CD4-positive, alpha-beta T cell treated with Interleukin-15 for 4 hours (primary cell): ENCODE measurements around the gene SYNPO2.
A peak's percentile ranks its signal among the peaks of the same experiment; 100 is the strongest.
"Not testable (repeated sequence)": the region's sequence is repeated elsewhere in the genome, so short reads cannot be mapped to it uniquely, and the experiment has no call there.

ENCODE experiments used
- DNase-seq: peaks from one replicate; pipeline ENCODE4 v3.0.0-alpha.2; 2020; ENCODE audit warnings: low spot score

The SYNPO2 gene

GRCh38 chr4:118974758-118975157 is 86.1 kb downstream of the SYNPO2 start:
- DNase-seq = no peak

DNA sequence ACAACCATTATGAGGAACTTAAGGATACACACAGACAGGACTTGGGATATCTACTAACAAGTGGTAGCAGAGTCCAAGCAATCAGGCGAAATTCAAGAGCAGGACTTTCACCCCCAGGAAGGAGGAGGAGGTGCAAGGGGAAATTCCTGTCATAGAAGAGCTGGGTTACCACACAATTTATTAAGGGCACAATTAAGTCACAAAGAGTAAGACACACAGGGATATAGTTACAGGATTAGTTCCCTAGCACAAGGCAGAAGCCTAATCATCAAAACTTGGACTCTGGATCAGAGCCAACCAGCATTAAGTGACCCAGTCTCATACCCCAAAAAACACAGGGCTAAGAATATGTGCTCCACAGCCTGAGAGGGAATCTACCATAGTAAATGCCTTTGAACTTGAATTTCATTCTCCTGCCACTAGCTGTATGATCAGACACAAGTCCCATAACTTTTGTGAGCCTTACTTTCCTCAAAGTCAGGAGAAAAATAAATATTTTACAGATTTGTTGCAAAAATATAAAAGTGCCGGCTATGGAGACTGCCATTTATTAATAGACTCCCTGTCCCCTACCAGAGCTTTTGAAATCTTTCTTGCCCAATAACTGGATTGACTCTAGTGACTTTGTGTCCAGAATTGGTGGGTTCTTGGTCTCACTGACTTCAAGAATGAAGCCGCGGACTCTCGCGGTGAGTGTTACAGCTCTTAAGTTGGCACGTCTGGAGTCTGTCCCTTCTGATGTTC is 87.0 kb downstream of the SYNPO2 start:
- DNase-seq = no peak

GRCh38 chr4:118976193-118976560 is 87.5 kb downstream of the SYNPO2 start:
- DNase-seq = not testable (repeated sequence)

GRCh38 chr4:118977100-118977499 is 88.4 kb downstream of the SYNPO2 start:
- not testable (repeated sequence) for DNase-seq

GRCh38 chr4:118979712-118980111 is 91.1 kb downstream of the SYNPO2 start:
- DNase-seq = no peak

GRCh38 chr4:118981171-118981838 is 92.7 kb downstream of the SYNPO2 start:
- no peak for DNase-seq

GRCh38 chr4:118981839-118982381 is 93.3 kb downstream of the SYNPO2 start:
- peak; percentile 60 for DNase-seq

DNA sequence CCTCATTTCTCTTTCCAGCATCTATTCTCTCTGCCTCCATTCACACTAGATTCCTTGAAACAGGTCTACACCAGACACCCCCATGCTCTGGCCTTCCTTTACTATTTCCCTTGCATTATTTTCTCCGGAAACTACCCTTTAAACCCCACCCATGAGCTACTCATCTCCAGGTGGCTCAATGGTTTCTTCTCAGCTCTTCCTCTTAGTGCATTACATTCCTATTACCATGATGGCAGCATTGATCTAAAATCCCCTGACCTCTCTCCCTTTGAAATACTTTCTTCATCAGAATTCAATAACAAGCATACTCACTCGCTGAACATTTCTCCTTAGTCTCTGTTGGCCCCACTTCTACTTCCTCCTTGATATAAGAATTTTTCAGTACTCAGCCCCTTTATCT is 94.6 kb downstream of the SYNPO2 start:
- no peak for DNase-seq

- DNase-seq = no peak
These were observed 95.2 kb downstream of the SYNPO2 start for GRCh38 chr4:118983831-118984230.

DNA sequence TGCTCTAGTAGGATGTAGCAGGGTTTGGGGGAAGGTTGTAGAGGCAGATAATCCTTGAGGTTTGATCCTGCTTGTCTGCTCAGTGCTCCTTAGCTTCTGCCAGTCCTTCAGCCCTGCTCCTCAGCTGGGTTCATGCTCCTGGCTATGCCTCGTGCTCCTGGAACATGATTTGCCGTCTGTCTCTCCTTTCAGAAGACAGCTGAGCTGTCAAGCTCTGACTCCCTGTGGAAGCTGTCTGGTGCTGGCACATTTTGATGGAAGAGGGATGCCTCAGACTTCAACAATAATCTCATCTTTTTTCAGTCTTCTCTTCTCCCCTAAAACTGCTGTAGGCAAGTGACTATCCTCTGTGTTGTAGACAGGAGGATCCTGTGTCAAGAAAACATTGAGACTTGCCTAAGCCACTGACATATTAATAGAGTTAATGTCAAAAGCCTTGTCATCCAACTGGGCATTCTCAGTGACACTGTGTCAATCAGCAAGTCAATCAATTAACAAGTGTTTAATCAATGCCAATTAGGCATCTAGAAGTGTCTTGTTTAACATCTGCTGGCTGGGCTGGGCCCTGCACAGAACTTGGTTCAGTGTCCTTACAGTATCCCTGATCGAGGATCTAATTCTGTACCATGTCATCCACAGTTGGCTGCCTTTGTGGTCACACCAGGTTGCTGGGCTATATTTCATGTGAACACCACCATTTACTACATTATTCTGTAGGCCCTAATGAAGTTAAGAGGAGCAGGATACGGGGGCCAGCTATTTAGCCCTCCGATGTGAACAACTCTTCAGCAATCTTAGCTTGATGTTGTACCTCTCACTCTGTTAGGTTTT is 96.7 kb downstream of the SYNPO2 start:
- DNase-seq = no peak

GRCh38 chr4:118987959-118988634 is 99.4 kb downstream of the SYNPO2 start:
- DNase-seq = no peak

GRCh38 chr4:118988635-118988972 is 100.0 kb downstream of the SYNPO2 start:
- DNase-seq = no peak

GRCh38 chr4:118989098-118990080 is 100.7 kb downstream of the SYNPO2 start:
- DNase-seq = no peak

DNA sequence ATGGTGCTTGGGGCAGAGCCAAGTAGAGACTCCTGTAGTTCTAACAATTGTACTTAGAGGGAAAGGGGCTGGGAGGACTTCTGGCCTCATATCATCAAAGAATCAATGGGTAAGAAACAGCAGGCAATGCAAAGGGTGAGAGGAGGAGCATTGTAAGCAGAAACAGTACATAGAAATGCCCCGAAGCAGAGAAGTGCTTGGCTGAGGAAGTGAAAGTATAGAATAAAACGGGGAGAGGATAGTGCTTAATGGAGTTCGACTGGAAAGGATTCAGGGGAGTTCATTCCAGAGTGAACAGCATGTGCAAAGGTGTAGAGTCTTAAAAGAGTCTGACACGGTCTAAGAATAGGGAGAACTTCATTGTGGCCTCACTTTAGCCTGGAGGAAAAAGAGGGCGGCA is 103.0 kb downstream of the SYNPO2 start:
- no peak for DNase-seq

DNA sequence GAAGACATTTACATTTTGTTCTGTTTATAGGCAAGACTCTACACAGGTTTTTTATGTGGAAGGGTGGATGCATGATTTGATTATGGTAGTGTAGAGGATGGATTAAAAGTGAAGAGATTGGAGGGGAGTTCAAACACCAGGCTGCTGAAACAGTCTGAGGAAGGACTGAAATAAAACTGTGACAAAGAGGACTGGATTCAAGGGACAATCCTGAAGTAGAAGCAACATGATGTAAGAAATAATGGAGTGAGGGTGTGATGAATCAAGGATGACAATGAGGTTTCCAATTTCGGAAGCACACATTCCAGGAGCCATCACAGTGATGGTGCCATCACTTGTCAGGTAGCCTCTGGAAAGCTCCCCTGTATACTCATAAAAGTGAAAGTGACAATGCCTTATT is 103.5 kb downstream of the SYNPO2 start:
- no peak for DNase-seq

- DNase-seq = no peak
These were observed 104.7 kb downstream of the SYNPO2 start for GRCh38 chr4:118993333-118993732.

- no peak for DNase-seq
These were observed 105.4 kb downstream of the SYNPO2 start for GRCh38 chr4:118994030-118994429.

GRCh38 chr4:118995693-118996391 is 107.2 kb downstream of the SYNPO2 start:
- no peak for DNase-seq

GRCh38 chr4:118997601-118998000 is 108.9 kb downstream of the SYNPO2 start:
- no peak for DNase-seq

- no peak for DNase-seq
These were observed 111.3 kb downstream of the SYNPO2 start for GRCh38 chr4:118999919-119000318.
